Measurements from ENCODE around the gene PRKCB.

Gene PRKCB

GRCh38 chr16:24125214-24125613 lies 289.4 kb downstream of the PRKCB start:
- Histone ChIP-seq H3K79me2 (ENCODE audit: insufficient read depth, low read length) (no peaks in the 10 kb centered on the region), H2AFZ (ENCODE audit: low read length) (no peak overlapping the region), H4K20me1 (ENCODE audit: insufficient read depth, low read length, poor library complexity, severe bottlenecking) (no peaks in the 10 kb centered on the region), H3K9me2 (replicated peaks; ENCODE audit: low read depth, low read length) (no peaks in the 10 kb centered on the region), H3F3A (ENCODE audit: low read depth) (no peaks in the 10 kb centered on the region; the same call in 1 of the 2 replicates), H3K4me3 (ENCODE audit: low read length, poor library complexity, severe bottlenecking) (no peak overlapping the region), H3K27me3 (ENCODE audit: insufficient read depth, low read length, poor library complexity, severe bottlenecking) (no peaks in the 10 kb centered on the region), H3K9ac (ENCODE audit: low read depth, low read length, poor library complexity, severe bottlenecking) (no peak overlapping the region), H3K4me2 (ENCODE audit: low read depth, low read length, poor library complexity, severe bottlenecking) (no peak overlapping the region), H3K36me3 (ENCODE audit: insufficient read depth, low read length) (peaks cover 60% of the 10 kb centered on the region; the same call in 1 of the 2 replicates), H3K9me3 (ENCODE audit: insufficient read depth, low read depth, low read length) (no peaks in the 10 kb centered on the region), H3K4me1 (ENCODE audit: insufficient read depth, low read length, poor library complexity, severe bottlenecking) (peaks cover 4% of the 10 kb centered on the region)
- TF ChIP-seq CTCF (conservative IDR thresholded peaks at IDR 0.05; ENCODE audit: low read length), result no peak
- no peak for TF ChIP-seq EZH2phosphoT487 (IDR thresholded peaks at IDR 0.05; ENCODE audit: borderline replicate concordance)

- Histone ChIP-seq H3K36me3 (ENCODE audit: insufficient read depth, low read length) (peaks cover 41% of the 10 kb centered on the region; the same call in 1 of the 2 replicates), H2AFZ (ENCODE audit: low read length) (no peak overlapping the region), H3K4me1 (ENCODE audit: insufficient read depth, low read length, poor library complexity, severe bottlenecking) (peaks cover 4% of the 10 kb centered on the region), H3K4me3 (ENCODE audit: low read length, poor library complexity, severe bottlenecking) (no peak overlapping the region), H4K20me1 (ENCODE audit: insufficient read depth, low read length, poor library complexity, severe bottlenecking) (no peaks in the 10 kb centered on the region), H3K27me3 (ENCODE audit: insufficient read depth, low read length, poor library complexity, severe bottlenecking) (no peaks in the 10 kb centered on the region), H3F3A (ENCODE audit: low read depth) (no peaks in the 10 kb centered on the region; the same call in 1 of the 2 replicates), H3K9me3 (ENCODE audit: insufficient read depth, low read depth, low read length) (no peaks in the 10 kb centered on the region), H3K4me2 (ENCODE audit: low read depth, low read length, poor library complexity, severe bottlenecking) (no peak overlapping the region), H3K9ac (ENCODE audit: low read depth, low read length, poor library complexity, severe bottlenecking) (no peak overlapping the region), H3K9me2 (replicated peaks; ENCODE audit: low read depth, low read length) (no peaks in the 10 kb centered on the region), H3K79me2 (ENCODE audit: insufficient read depth, low read length) (no peaks in the 10 kb centered on the region)
- TF ChIP-seq EZH2phosphoT487 (IDR thresholded peaks at IDR 0.05; ENCODE audit: borderline replicate concordance) (no peak), CTCF (conservative IDR thresholded peaks at IDR 0.05; ENCODE audit: low read length) (no peak)
These were observed 293.7 kb downstream of the PRKCB start for GRCh38 chr16:24129412-24129918.

GRCh38 chr16:24130494-24131085 lies 294.8 kb downstream of the PRKCB start:
- H3K9ac ChIP-seq (ENCODE audit: low read depth, low read length, poor library complexity, severe bottlenecking), result no peak overlapping the region
- no peak overlapping the region for H3K4me2 ChIP-seq (ENCODE audit: low read depth, low read length, poor library complexity, severe bottlenecking)
- peaks cover under 1% of the 10 kb centered on the region for H3K4me1 ChIP-seq (ENCODE audit: insufficient read depth, low read length, poor library complexity, severe bottlenecking)
- H4K20me1 ChIP-seq (ENCODE audit: insufficient read depth, low read length, poor library complexity, severe bottlenecking), result no peaks in the 10 kb centered on the region
- H3F3A ChIP-seq (ENCODE audit: low read depth), result no peaks in the 10 kb centered on the region
- no peak overlapping the region for H2AFZ ChIP-seq (ENCODE audit: low read length)
- H3K9me3 ChIP-seq (ENCODE audit: insufficient read depth, low read depth, low read length), result no peaks in the 10 kb centered on the region
- H3K79me2 ChIP-seq (ENCODE audit: insufficient read depth, low read length), result no peaks in the 10 kb centered on the region
- no peak overlapping the region for H3K4me3 ChIP-seq (ENCODE audit: low read length, poor library complexity, severe bottlenecking)
- no peak for TF ChIP-seq CTCF (conservative IDR thresholded peaks at IDR 0.05; ENCODE audit: low read length)
- no peak for TF ChIP-seq EZH2phosphoT487 (IDR thresholded peaks at IDR 0.05; ENCODE audit: borderline replicate concordance)
- H3K36me3 ChIP-seq (ENCODE audit: insufficient read depth, low read length), result peaks cover 34% of the 10 kb centered on the region; the same call in 1 of the 2 replicates
- no peaks in the 10 kb centered on the region for H3K9me2 ChIP-seq (replicated peaks; ENCODE audit: low read depth, low read length)
- no peaks in the 10 kb centered on the region for H3K27me3 ChIP-seq (ENCODE audit: insufficient read depth, low read length, poor library complexity, severe bottlenecking)
